ENCODE results near the gene SLC12A7. TPM values are rescaled to one million over a fixed set of nuclear protein-coding genes. Genes with fewer than 3 reads are reported as not detected.

Gene SLC12A7
- total and polyA plus RNA-seq, 9 of the 15 experiments (the other 6 are each of a cell fraction or from before 2014, with no cell fraction given): 0.01 to 3.1 (median 0.56) TPM

GRCh38 chr5:1111727-1112289, at the start of gene SLC12A7 (continued):
- no peak for TF ChIP-seq STAT6 (CRISPR knock-in tag; IDR thresholded peaks at IDR 0.05)
- TF ChIP-seq ZNF239 (CRISPR knock-in tag; IDR thresholded peaks at IDR 0.05): no peak
- no peak for TF ChIP-seq TFAP4 (CRISPR knock-in tag; IDR thresholded peaks at IDR 0.05; ENCODE audit: borderline replicate concordance)
- no peak for TF ChIP-seq MEIS2 (IDR thresholded peaks at IDR 0.05; ENCODE audit: partially characterized antibody)
- TF ChIP-seq TCF7 (IDR thresholded peaks at IDR 0.05; ENCODE audit: borderline replicate concordance): no peak
- no peak for TF ChIP-seq ZNF561 (CRISPR knock-in tag; conservative IDR thresholded peaks at IDR 0.05)
- no peak for TF ChIP-seq JUNB (CRISPR knock-in tag; conservative IDR thresholded peaks at IDR 0.05)
- no peak for TF ChIP-seq ARID3A (IDR thresholded peaks at IDR 0.05; ENCODE audit: borderline replicate concordance, low read depth, low read length)
- no peak for TF ChIP-seq ZNF133 (CRISPR knock-in tag; IDR thresholded peaks at IDR 0.05)
- no peak for TF ChIP-seq CEBPG (CRISPR knock-in tag; IDR thresholded peaks at IDR 0.05)
- no peak for TF ChIP-seq CEBPG (tag; conservative IDR thresholded peaks at IDR 0.05 in 1 of 2, IDR thresholded peaks at IDR 0.05 in 1 of 2)
- no peak for TF ChIP-seq ZNF12 (CRISPR knock-in tag; IDR thresholded peaks at IDR 0.05)
- no peak for TF ChIP-seq ZNF77 (CRISPR knock-in tag; IDR thresholded peaks at IDR 0.05)
- TF ChIP-seq ZBTB17 (CRISPR knock-in tag; IDR thresholded peaks at IDR 0.05): no peak
- no peak for TF ChIP-seq ZNF583 (CRISPR knock-in tag; IDR thresholded peaks at IDR 0.05)
- no peak for TF ChIP-seq ZNF184 (CRISPR knock-in tag; IDR thresholded peaks at IDR 0.05)
- no peak for TF ChIP-seq FOXP4 (CRISPR knock-in tag; IDR thresholded peaks at IDR 0.05; ENCODE audit: borderline replicate concordance)
- TF ChIP-seq EGR1 (conservative IDR thresholded peaks at IDR 0.05): no peak
- no peak for TF ChIP-seq ZNF436 (CRISPR knock-in tag; IDR thresholded peaks at IDR 0.05)
- TF ChIP-seq FUS (optimal IDR thresholded peaks at IDR 0.05; ENCODE audit: low read depth, low read length): no peak
- no peak for TF ChIP-seq E2F4 (CRISPR knock-in tag; IDR thresholded peaks at IDR 0.05; ENCODE audit: low read depth)

Data from K562 (cell line).